NCI-H2227 (cell line): ENCODE measurements around the gene RIT1.

ENCODE experiments used
- DNase-seq: peaks from one replicate; lab custom pipeline; 2025; ENCODE audit not compliant: unreplicated experiment; lab: John Stamatoyannopoulos, UW

Gene RIT1

DNA sequence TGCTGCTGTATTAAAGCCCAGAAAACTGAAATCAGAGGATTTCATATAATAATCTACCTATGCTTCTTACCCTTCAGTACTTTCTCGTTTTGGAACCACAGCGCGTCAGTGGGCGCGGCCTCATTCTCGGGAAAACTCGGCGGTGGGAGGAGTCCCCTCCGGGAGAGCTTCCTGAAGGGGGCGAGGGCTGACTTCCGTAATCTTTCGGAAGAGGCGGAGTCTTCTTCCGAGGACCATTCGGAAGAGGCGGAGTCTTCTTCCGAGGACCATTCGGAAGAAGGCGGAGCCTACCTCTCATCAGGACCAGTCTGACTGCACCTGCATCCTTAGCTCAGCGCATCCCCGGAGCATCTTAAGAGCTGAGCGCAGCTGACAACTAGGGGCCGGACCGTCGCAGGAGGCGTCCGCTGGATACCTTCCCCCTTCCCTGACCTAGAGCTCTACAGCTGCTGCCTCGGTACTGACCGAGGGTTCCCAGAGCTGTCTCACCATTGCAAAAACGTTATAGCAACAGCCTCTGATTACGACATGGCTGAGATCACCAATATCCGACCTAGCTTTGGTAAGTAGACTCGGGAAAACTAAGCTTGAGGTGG lies 51.8 kb downstream of the RIT1 start, which contains the start of gene SYT11:
SYT11 (plus strand) TSS at position 334 of the 596 bp plus-strand sequence; CDS start at position 529, 195 bp downstream.
- DNase-seq: peak; percentile 99

DNA sequence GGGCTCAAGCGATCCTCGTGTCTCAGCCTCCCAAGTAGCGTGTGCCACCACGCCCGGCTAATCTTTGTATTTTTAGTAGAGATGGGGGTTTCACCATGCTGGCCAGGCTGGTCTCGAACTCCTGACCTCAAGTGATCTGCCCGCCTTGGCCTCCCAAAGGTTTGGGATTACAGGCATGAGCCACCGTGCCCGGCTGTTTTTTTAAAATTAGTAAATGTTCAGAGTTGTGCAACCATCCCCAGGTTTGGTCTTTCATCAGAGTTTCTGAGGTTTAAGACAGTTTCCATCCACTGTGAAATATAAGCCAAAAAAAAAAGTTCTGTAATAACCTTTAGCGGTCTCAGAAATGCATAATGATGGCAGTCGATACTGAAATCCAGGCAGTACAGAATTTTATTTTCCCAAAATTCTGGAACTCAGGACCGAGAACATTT lies 52.3 kb downstream of the RIT1 start:
- no peak for DNase-seq

- DNase-seq: peak; percentile 96
Observed at GRCh38 chr1:155856975-155857930, 53.9 kb downstream of the RIT1 start, which contains the start of gene GON4L. TSS of gene GON4L (minus strand) at chr1:155857214. CDS start at chr1:155853780, 3,434 bp downstream.

GRCh38 chr1:155856257-155856974 lies 54.7 kb downstream of the RIT1 start:
- no peak for DNase-seq

- no peak for DNase-seq
Observed at GRCh38 chr1:155850345-155850744, 60.8 kb downstream of the RIT1 start.

- DNase-seq: no peak
Observed at GRCh38 chr1:155847823-155848529, 63.2 kb downstream of the RIT1 start.
